Adrenal gland (tissue), 5 donors: ENCODE data around the gene ADGRB3.

ENCODE experiments used
- CTCF ChIP-seq, 6 experiments: fragments of 450-650 bp in 4 of 6; fragments of 200-600 bp in 2 of 6; sonication (generic) in 1 of 6; IDR thresholded peaks; 1 replicate in 5 of 6; 2 replicates in 1 of 6; pipeline versions ENCODE4 v1.5.1 to v1.8.0; 2016 to 2021; ENCODE audit warnings: antibody characterized with exemption in 6 of 6, mild to moderate bottlenecking in 2 of 6, moderate library complexity in 1 of 6
- POLR2A ChIP-seq, 2 donors: fragments of 450-650 bp; IDR thresholded peaks; one replicate each; pipeline ENCODE4 v1.6.1; 2017; ENCODE audit warnings: antibody characterized with exemption in 2 of 2, mild to moderate bottlenecking in 2 of 2, moderate library complexity in 1 of 2
- donor health status: DM: no; HTN: no; CAD: no.

DNA sequence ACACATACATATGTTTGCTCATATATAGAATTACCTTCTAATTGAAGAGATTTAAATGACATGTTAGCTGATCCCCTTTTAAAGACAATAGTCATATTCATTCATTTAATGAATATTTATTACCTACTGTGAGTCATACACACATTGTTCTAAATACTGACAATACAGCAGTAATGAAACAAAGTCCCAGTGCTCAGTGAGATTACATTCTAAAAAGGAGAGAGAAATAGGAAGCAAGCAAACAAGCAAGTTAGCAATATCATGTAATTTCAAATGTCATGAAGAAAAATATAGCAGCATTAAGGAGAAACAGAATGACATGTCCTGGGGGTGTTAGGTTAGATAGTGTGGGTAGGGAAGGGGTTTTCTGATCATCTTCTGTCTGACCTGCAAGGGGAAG, 136.3 kb downstream of the ADGRB3 start:
- TF ChIP-seq POLR2A (IDR thresholded peaks at IDR 0.05): no peak
- no peak for TF ChIP-seq CTCF (IDR thresholded peaks at IDR 0.05)
